Measurements from ENCODE around the gene PAK1IP1.
A peak's percentile ranks its signal among the peaks of the same experiment; 100 is the strongest.
"Not testable (repeated sequence)": the region's sequence is repeated elsewhere in the genome, so short reads cannot be mapped to it uniquely, and the experiment has no call there.

PAK1IP1 gene

DNA sequence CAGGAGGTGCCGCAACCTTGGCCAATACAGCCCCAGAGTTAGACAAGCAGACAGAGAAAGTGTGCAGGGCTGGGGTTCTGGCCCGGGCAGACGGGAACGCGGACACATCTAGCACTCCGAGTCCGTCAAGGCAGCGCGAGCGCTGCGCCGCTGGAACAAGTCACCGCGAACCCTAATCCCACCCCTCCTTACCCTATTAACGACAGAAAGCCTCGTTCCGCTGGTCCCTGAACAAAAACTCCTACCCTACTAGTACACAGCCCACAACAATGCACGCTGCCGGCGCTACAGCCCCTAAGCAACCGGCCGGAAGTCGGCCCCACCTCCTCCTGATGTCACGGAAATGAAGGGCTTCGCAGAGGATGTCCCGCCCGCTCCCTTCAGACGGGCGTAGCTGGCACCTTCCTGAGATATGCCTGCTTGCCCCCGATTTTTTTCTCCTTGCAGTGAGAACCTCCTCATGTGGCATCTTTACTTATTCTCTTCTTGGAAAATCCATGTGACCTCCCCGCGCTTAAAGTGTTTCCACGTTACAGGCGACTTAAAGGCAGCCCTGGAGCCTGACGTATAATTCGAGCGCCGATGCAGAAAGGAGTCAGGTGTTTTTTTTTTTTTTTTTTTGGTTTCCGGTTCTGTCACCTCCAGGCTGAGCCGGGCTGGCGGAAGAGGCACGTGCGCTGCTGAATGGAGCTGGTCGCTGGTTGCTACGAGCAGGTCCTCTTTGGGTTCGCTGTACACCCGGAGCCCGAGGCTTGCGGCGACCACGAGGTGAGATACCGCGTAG lies at the start of gene PAK1IP1, which contains the start of gene C6orf52:
Gene PAK1IP1, plus strand, starts transcription at position 671 of the 784 bp plus-strand sequence. Its CDS starts 14 bp downstream, at position 685.
Gene C6orf52, minus strand, starts transcription at position 315 of the 784 bp plus-strand sequence. CDS start 7,066 bp downstream, outside the sequence.
- DNase-seq, result peak; percentile 94

GRCh38 chr6:10655508-10656055 lies 39.2 kb upstream of the PAK1IP1 start:
- no peak for DNase-seq

- no peak for DNase-seq
Observed at GRCh38 chr6:10658910-10659698, 35.7 kb upstream of the PAK1IP1 start.

DNA sequence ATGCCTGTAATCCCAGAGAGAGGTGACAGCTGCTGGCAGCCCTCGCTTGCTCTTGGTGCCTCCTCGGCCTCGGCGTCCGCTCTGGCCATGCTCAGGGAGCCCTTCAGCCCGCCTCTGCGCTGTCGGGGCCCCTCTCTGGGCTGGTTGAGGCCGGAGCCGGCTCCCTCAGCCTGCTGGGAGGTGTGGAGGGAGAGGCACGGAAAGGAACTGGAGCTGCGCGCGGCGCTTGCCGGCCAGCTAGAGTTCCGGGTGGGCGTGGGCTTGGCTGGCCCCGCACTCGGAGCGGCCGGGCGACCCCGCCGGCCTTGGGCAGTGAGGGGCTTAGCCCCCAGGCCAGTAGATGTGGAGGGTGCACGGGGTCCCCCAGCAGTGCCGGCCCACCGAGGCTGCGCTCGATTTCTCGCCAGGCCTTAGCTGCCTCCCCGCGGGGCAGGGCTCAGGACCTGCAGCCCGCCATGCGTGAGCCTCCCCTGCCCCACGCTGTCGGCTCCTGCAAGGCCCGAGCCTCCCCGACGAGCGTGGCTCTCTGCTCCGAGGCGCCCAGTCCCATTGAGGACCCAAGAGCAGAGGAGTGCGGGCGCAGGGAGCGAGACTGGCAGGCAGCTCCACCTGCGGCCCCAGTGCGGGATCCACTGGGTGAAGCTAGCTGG lies 34.9 kb upstream of the PAK1IP1 start:
- DNase-seq, result no peak

DNA sequence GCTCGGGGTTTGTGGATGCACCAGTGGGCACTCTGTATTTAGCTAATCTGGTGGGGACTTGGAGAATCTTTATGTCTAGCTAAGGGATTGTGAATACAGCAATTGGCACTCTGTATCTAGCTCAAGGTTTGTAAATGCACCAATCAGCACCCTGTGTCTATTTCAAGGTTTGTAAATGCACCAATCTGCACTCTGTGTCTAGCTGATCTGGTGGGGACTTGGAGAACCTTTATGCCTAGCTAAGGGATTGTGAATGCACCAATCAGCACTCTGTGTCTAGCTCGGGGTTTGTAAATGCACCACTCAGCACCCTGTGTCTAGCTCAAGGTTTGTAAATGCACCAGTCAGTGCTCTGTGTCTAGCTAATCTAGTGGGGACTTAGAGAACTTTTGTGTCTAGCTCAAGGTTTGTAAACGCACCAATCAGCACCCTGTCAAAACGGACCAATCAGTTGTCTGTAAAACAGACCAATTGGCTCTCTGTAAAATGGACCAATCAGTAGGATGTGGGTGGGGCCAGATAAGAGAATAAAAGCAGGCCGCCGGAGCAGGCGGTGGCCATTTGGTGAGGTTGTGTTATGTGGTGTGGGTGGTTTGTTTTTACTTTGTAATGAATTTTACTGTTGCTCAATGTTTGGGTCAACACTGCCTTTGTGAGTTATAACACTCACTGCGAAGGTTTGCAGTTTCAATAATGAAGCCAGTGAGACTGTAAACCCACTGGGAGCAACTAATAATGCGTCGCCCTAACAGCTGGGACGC lies 34.2 kb upstream of the PAK1IP1 start:
- DNase-seq, result not testable (repeated sequence)

DNA sequence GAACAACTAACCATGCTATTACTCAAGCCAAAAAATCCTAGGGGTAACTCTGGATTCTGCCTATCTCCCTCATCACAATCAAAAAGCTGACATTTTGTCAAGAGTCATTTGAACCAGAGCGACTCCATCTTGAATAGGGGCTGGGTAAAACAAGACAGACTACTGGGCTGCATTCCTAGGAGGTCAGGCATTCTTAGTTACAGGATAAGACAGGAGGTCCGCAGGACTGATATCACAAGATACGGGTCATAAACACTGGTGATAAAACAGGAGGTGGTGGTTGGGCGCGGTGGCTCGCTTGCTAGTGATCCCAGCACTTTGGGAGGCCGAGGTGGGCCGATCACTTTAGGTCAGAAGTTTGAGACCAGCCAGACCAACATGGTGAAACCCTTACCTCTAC lies 32.6 kb upstream of the PAK1IP1 start:
- no peak for DNase-seq

DNA sequence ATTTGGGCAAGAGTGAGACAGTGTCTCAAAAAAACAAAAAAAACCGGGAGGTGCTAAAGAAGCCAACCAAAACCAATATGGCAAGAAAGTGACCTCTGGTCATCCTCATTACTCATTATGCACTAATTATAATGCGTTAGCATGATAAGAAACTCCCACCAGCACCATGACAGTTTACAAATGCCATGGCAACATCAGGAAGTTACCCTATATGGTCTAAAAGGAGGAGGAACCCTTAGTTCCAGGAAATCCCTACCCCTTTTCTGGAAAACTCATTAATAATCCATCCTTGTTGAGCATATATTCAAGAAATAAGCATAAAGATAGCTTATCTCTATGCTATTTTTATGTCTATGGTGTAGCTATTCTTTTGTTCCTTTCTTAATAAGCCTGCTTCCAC lies 32.0 kb upstream of the PAK1IP1 start:
- DNase-seq, result no peak

DNA sequence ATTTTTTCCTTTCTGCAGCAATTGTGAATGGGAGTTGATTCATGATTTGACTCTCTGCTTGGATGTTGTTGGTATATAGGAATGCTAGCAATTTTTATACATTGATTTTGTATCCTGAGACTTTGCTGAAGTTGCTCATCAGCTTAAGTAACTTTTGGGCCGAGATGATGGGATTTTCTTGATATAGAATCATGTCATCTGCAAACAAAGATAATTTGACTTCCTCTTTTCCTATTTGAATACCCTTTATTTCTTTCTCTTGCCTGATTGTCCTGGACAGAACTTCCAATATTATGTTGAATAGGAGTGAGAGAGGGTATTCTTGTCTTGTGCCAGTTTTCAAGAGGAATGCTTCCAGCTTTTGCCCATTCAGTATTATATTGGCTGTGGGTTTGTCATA lies 29.2 kb upstream of the PAK1IP1 start:
- DNase-seq, result not testable (repeated sequence)

GRCh38 chr6:10668126-10668917 lies 26.4 kb upstream of the PAK1IP1 start:
- no peak for DNase-seq

DNA sequence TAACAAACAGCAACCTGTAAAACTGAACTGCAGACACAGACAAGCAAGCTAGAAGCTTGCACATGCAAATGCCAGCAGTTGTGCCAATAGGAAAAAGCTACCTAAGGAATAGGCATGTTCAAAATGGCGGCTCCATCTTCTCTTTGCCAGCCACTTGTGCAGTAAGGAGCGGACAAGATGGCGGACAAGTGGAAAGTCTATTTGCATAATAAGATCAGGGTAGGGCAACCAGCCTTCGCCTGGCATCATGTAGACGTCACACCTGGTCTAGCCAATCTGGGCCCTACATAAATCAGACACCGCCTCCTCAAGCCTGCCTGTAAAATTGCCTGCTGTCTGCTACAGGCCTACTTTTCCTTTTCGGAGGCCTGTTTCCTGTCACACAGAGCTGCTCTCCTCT lies 18.4 kb upstream of the PAK1IP1 start:
- no peak for DNase-seq

GRCh38 chr6:10678456-10678855 lies 16.3 kb upstream of the PAK1IP1 start:
- no peak for DNase-seq

GRCh38 chr6:10681795-10682194 lies 13.0 kb upstream of the PAK1IP1 start:
- no peak for DNase-seq

GRCh38 chr6:10682355-10682988 lies 12.3 kb upstream of the PAK1IP1 start:
- DNase-seq, result no peak

DNA sequence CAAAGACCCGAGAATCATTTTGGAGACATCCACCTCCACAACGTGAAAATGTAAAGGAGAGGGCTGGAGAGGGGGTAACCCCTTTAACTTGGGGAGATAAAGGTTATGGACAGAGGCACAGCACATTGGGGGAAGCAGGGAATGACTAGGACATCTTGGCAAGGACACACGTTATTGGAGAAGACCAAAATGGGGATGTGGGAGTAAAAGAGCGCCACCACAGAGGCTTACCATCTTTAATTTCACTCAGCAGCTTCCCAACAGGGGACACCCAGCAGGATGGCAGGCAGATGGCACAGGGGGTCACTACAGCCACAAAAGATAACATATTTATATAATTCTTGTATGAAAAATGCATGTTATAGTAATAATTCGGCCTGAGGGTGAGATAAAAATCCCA lies 10.2 kb upstream of the PAK1IP1 start:
- no peak for DNase-seq

- DNase-seq, result no peak
Observed at GRCh38 chr6:10685092-10685915, 9.5 kb upstream of the PAK1IP1 start.

GRCh38 chr6:10686901-10687300 lies 7.9 kb upstream of the PAK1IP1 start:
- no peak for DNase-seq

- no peak for DNase-seq
Observed at GRCh38 chr6:10687582-10687981, 7.2 kb upstream of the PAK1IP1 start.

GRCh38 chr6:10690651-10691445 lies 3.9 kb upstream of the PAK1IP1 start:
- no peak for DNase-seq

GRCh38 chr6:10692965-10693538 lies 1.7 kb upstream of the PAK1IP1 start:
- DNase-seq, result no peak

Data from activated naive CD4-positive, alpha-beta T cell treated with Interleukin-2 at 50 U/mL for 16 hours (primary cell).